GM10266 (cell line): Measurements from ENCODE around the gene ZNHIT1.

Experiments
- DNase-seq: peaks from one replicate; pipeline ENCODE4 v3.0.0; 2012; ENCODE audit errors: extremely low spot score
- TF ChIP-seq, protein P1 (sequence below): IDR thresholded peaks from 2 replicates; pipeline ENCODE4 v1.5.1; 2012; ENCODE audit warnings: mild to moderate bottlenecking, low read depth; ENCODE audit not compliant: control insufficient read depth, insufficient read depth; ENCODE audit errors: missing control alignments

ZNHIT1 gene

GRCh38 chr7:101172005-101172853 is 45.7 kb upstream of the ZNHIT1 start:
- TF ChIP-seq, protein P1, sequence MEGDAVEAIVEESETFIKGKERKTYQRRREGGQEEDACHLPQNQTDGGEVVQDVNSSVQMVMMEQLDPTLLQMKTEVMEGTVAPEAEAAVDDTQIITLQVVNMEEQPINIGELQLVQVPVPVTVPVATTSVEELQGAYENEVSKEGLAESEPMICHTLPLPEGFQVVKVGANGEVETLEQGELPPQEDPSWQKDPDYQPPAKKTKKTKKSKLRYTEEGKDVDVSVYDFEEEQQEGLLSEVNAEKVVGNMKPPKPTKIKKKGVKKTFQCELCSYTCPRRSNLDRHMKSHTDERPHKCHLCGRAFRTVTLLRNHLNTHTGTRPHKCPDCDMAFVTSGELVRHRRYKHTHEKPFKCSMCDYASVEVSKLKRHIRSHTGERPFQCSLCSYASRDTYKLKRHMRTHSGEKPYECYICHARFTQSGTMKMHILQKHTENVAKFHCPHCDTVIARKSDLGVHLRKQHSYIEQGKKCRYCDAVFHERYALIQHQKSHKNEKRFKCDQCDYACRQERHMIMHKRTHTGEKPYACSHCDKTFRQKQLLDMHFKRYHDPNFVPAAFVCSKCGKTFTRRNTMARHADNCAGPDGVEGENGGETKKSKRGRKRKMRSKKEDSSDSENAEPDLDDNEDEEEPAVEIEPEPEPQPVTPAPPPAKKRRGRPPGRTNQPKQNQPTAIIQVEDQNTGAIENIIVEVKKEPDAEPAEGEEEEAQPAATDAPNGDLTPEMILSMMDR = no peak
- no peak for DNase-seq

DNA sequence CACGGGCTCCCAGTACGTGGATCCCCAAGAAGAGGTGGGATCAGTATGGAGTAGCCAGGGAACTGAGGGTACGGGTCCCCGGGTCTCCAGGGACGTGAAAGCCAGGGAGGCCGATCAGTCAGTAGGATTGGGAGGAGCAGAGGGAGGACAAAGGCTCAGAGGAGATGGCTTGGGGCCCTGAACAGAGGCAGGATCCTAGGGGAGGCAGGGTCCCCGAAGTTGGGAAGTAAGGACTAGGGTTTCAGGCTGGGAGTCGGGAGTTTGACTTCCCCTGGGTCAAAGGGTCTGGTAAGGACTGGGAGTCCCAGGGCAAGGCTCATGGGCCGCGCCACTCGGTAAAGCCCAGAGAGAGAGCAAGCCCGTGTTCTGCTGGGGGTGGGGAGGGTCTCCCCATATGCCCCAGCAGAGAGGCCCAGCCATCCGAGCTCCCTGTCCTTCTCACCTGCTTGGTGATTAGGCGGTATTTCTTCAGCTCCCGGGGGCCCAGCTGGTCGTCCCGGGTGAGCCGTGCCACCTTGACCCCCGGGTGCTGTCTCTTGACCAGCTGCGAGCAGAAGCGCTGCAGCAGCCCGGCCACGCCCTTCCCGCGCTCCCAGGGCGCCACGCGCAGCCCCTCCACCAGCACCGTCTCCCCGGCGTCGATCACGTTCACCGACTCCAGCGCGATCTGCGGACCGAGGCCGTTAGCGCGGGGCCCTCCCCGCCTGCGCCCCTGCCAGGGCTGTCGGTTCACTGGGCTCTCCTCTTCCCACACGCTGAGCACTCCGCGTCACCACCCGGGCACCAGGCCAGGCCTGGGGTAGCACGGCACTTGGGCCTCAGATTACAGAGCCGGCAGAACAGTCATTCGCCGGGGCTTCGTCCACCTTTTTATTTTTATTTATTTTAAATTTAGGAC is 44.9 kb upstream of the ZNHIT1 start:
- no peak for DNase-seq
- TF ChIP-seq, protein P1 = no peak

DNA sequence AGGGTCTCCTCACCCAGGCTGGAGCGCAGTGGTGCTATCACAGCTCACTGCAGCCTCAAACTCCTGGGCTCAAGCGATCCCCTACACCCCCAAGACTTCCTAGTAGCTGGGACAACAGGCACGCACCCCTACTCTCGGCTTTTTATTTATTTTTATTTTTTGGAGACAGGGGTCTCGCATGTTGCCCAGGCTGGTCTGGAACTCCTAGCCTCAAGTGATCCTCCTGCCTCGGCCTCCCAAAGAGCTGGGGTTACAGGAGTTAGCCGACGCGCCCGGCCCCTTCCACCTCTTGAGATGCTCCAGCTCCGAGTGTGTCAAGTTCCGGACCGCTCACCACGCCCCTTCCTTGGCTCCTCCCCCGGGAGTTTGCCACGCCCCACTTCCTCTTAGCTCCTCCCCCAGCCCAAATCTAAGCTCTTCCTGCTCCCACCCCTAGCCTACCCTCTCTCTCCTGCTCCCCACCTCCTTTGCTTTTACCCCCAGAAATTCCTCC is 44.2 kb upstream of the ZNHIT1 start:
- TF ChIP-seq, protein P1 = no peak
- DNase-seq = peak; percentile 90

- TF ChIP-seq, protein P1 = no peak
- DNase-seq = no peak
These were observed 43.6 kb upstream of the ZNHIT1 start for GRCh38 chr7:101174322-101174854.

- DNase-seq = no peak
- TF ChIP-seq, protein P1 = no peak
These were observed 42.3 kb upstream of the ZNHIT1 start for GRCh38 chr7:101175664-101176063.

DNA sequence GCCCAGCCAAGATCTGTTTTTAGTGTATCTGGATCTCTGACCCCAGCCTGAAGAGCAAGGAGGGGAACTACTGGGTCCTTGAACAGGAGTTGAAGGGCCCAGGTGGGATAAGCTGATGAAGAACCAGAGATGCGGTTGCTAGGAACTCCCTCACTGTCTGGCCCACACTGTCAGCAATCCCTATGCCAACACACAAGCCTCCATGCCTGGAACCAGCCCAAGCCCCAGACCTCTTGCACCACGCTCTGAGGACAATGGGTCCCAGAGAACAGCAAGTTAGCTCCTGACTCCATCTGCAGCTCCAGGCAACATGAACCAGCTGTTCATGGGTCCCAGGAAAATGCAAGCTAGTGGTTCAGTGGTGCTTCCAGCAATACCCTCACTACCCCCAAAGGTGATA is 40.3 kb upstream of the ZNHIT1 start:
- TF ChIP-seq, protein P1 = no peak
- DNase-seq = no peak
